Placental pericyte (primary cell): ENCODE measurements around the gene PON1. TPM values are rescaled to one million over a fixed set of nuclear protein-coding genes. Genes with fewer than 3 reads are reported as not detected.

ENCODE experiments used
- small RNA-seq: library from RNA; depleted of rRNA; stranded (forward); fragments of <200 nt; gene quantifications from one replicate; pipeline ENCODE3, GENCODE V24; 2012; ENCODE audit warnings: low replicate concordance
- total RNA-seq: library from RNA; depleted of rRNA; stranded (reverse); fragments of >200 nt; gene quantifications from 2 replicates; pipeline ENCODE4 v1.2.3, GENCODE V29; 2012

Gene PON1
- not detected in 2 replicates for total RNA-seq

GRCh38 chr7:95324431-95324830 lies at the start of gene PON1:
TSS of gene PON1 (minus strand) at chr7:95324532. CDS start at chr7:95324475, 57 bp downstream.

Small RNA genes lying within 50 kb of the gene (small RNA-seq; reads per million reads assigned to genes)
- gene AC004022.2, result not detected

Other genes starting within 250 kb of the PON1 start
- gene PON3, start 71.8 kb upstream of the PON1 start, total RNA-seq, result not detected in 2 replicates
- 33.9 and 52.8 TPM in 2 replicates for gene PON2, start 110.5 kb upstream of the PON1 start, total RNA-seq
- gene ASB4, start 161.4 kb upstream of the PON1 start, total RNA-seq, result not detected in 2 replicates